ENCODE results near the gene TFPI.
A peak's percentile ranks its signal among the peaks of the same experiment; 100 is the strongest.

Gene TFPI

DNA sequence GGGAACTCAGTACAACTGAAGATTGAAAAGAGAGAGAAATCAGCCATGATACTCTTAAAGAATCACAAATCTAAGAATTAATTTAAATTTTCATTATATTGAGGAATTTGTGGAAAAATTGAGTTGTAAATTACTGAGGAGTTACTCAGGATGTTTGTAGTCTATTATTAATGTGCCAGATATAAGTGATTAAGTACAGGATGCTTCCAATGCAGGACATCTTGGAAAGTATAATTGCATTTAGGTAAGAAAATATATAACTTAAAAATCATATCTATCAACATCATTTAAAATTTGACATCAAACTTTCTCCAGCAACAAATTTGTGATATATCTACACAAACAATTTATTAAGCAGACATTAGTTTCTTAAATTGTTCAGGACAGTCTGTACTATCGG, 107.5 kb downstream of the TFPI start:
- peaks cover 2% of the 10 kb centered on the region for H3K9me3 Mint-ChIP-seq
- no peak for ATAC-seq
- H3K36me3 Mint-ChIP-seq, result no peaks in the 10 kb centered on the region
- no peak overlapping the region for H3K27ac Mint-ChIP-seq
- no peak overlapping the region for H3K4me3 Mint-ChIP-seq
- DNase-seq (ENCODE audit: low spot score in 2 of 2), result no peak
- H3K4me1 Mint-ChIP-seq, result no peaks in the 10 kb centered on the region

DNA sequence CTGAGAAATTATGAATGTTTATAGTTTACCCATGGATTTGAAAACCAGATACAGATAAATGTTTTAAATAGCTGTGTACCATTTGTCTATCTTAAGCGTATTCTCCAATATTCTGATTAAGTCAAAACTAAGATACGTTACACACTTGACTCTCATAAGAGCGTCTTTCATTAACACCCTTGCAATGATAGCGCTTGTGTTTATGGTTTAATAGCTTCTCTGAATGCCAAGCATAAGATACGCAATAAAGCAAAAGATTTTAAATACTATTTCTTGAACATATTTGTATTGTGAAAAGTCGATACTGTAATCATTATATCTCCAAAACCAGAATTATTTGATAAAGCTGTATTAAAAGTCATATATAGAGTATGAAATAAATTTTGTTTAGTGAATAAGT, 109.2 kb downstream of the TFPI start:
- Mint-ChIP-seq H3K4me3 (no peak overlapping the region), H3K9me3 (peaks cover 2% of the 10 kb centered on the region), H3K36me3 (no peaks in the 10 kb centered on the region), H3K27ac (no peak overlapping the region), H3K4me1 (no peaks in the 10 kb centered on the region)
- DNase-seq (ENCODE audit: low spot score in 2 of 2) (no peak), ATAC-seq (no peak)

DNA sequence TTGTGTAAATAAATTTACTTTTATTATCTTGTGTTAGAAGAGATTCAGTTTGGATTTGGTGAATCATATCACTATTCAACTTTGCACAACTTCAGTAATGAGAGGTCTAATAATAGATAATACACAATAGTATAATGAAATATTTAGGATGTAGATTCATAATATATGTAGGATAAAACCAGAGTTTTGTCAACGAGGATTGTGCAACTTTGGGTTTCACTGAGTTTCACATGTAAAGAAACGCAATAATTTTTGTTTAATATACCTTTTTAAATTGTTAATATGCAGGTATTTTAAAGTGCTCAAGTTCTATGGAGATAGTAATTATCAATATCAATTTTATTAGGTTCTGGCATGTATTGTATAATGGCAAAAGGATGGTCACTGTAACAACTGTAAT, 111.5 kb downstream of the TFPI start:
- H3K27ac Mint-ChIP-seq, result no peak overlapping the region
- no peaks in the 10 kb centered on the region for H3K36me3 Mint-ChIP-seq
- peaks cover 5% of the 10 kb centered on the region for H3K9me3 Mint-ChIP-seq
- DNase-seq (ENCODE audit: low spot score in 2 of 2) (no peak), ATAC-seq (no peak)
- H3K4me1 Mint-ChIP-seq, result no peaks in the 10 kb centered on the region
- H3K4me3 Mint-ChIP-seq, result no peak overlapping the region

DNA sequence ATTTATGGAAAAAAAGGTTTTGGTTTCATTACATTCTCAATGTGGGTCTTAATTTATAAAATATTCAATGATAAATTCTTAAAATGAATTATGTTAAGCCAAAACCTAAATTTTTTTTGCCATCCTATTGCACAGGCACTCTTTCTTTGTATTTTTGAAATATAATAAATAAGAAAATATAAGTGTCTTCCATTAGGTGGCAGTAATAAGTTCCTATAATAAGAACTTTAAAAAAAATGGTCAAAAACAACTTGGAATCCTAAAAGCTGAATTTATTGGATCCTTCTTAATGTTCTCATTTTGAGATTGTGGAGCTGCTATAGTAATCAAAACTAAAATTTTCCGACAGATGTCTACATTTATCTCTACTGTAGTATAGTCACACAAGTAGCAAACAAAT, 111.9 kb downstream of the TFPI start:
- no peak for DNase-seq (ENCODE audit: low spot score in 2 of 2)
- no peak overlapping the region for H3K27ac Mint-ChIP-seq
- H3K9me3 Mint-ChIP-seq, result peaks cover 5% of the 10 kb centered on the region
- ATAC-seq, result no peak
- no peaks in the 10 kb centered on the region for H3K36me3 Mint-ChIP-seq
- no peaks in the 10 kb centered on the region for H3K4me1 Mint-ChIP-seq
- H3K4me3 Mint-ChIP-seq, result no peak overlapping the region

DNA sequence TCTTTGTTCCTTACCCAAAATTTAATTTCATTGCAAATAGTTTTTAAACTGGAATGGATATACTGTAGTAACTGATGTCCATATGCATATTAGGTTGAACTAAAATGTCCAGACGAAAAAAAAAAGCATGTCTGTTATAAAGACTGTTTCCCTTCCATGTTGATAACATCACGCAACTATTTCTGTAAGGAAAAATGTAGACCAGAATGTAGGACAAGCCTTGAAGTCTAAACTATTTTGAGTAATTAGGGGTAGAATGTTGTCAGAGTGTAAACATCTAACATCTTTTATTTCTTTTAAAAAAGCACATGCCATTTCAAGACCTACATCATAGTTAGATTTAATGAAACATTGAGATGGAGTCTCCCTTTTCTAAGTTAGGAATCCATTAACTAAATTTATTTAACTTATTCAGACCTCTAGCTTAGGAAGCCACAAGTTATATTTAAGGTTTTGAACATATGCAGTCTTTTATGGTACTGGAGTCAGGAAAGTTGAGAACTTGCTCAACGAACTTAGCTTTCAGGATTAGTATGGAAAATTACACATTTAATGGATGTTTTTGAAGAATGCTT, 114.0 kb downstream of the TFPI start:
- H3K9me3 Mint-ChIP-seq, result peaks cover 8% of the 10 kb centered on the region
- H3K4me1 Mint-ChIP-seq, result no peaks in the 10 kb centered on the region
- ATAC-seq (no peak), DNase-seq (ENCODE audit: low spot score in 2 of 2) (no peak)
- H3K4me3 Mint-ChIP-seq, result no peak overlapping the region
- no peak overlapping the region for H3K27ac Mint-ChIP-seq
- H3K36me3 Mint-ChIP-seq, result no peaks in the 10 kb centered on the region

DNA sequence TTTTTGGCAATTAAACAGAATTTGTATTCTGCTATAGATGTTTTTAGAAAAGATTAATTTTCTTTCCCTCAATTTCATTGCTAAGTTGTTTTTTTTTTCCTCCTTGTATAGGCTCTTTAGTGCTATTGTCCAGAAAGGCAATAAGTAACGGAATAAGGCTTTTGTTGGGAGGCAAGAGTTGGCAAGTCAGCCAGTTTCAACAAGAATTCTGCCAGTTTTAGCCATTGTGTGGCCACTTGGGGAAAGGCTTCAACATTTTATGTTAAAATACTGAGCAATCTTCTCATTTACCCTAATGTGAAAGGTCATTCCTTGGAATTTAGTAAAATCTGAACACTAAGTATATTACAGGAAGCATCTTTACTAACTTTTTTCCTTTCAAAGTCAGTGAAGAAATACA, 115.8 kb downstream of the TFPI start:
- no peak overlapping the region for H3K27ac Mint-ChIP-seq
- no peaks in the 10 kb centered on the region for H3K4me1 Mint-ChIP-seq
- peaks cover 8% of the 10 kb centered on the region for H3K9me3 Mint-ChIP-seq
- no peak overlapping the region for H3K4me3 Mint-ChIP-seq
- H3K36me3 Mint-ChIP-seq, result no peaks in the 10 kb centered on the region
- DNase-seq (ENCODE audit: low spot score in 2 of 2) (no peak), ATAC-seq (no peak)

DNA sequence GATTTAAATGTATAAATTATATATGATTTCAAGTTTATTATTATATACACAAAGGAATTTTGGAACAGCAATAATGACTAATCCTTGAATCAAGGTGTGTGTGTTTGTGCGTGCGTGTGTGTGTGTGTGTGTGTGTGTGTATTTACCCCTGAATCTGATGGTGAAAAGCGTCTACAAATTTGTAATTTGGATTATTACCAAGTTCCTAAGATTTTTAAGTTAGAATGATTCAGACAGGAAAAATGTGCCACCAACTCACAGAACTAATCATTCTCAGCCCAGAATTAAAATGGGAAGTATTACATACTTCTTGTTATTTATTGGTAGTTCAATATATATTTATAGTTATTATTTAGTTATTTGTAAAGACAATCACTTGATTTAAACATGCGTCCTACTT, 118.5 kb downstream of the TFPI start:
- ATAC-seq, result no peak
- Mint-ChIP-seq H3K4me1 (no peaks in the 10 kb centered on the region), H3K27ac (no peak overlapping the region), H3K9me3 (peaks cover 14% of the 10 kb centered on the region), H3K4me3 (no peak overlapping the region), H3K36me3 (no peaks in the 10 kb centered on the region)
- no peak for DNase-seq (ENCODE audit: low spot score in 2 of 2)

DNA sequence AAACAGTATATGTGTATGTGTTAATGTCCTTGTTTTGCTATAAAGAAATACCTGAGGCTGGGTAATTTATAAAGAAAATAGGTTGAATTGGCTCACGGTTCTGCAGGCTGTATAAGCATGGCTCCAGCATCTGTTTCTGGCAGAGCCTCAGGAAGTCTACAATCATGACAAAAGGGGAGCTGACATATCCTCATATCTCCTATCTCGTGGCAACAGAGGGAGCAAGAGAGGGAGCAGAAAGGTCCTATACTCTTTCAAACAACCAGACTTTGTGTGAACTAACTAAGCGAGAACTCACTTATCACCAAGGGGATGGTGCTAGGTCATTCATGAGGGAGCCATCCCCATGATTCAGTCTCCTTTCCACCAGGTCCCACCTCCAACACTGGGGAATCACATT, 119.2 kb downstream of the TFPI start:
- peak; percentile 37 for ATAC-seq
- Mint-ChIP-seq H3K36me3 (no peaks in the 10 kb centered on the region), H3K4me1 (no peaks in the 10 kb centered on the region), H3K4me3 (no peak overlapping the region), H3K9me3 (peaks cover 14% of the 10 kb centered on the region), H3K27ac (no peak overlapping the region)
- no peak for DNase-seq (ENCODE audit: low spot score in 2 of 2)

DNA sequence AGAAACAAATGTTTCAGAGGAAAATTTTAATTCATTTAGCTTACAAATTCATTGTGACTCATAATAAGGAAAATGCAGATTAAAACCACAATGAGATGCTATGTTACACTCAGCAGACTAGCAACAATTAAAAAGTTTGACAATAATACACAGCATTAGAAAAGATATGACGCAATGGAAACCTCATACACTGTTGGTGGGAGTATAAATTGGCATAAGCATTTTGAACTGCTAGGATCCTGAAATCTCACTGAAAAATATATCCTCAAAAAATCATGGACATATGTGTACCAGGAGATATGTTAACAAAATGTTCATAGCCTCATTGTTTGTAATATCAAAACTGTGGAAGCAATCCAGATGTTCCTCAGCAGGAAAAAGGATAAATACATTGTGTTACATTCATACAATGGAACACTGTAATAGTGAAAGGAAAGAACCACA, 119.9 kb downstream of the TFPI start:
- Mint-ChIP-seq H3K9me3 (peaks cover 10% of the 10 kb centered on the region), H3K4me3 (no peak overlapping the region), H3K27ac (no peak overlapping the region), H3K36me3 (no peaks in the 10 kb centered on the region), H3K4me1 (no peaks in the 10 kb centered on the region)
- DNase-seq (ENCODE audit: low spot score in 2 of 2) (no peak), ATAC-seq (no peak)

DNA sequence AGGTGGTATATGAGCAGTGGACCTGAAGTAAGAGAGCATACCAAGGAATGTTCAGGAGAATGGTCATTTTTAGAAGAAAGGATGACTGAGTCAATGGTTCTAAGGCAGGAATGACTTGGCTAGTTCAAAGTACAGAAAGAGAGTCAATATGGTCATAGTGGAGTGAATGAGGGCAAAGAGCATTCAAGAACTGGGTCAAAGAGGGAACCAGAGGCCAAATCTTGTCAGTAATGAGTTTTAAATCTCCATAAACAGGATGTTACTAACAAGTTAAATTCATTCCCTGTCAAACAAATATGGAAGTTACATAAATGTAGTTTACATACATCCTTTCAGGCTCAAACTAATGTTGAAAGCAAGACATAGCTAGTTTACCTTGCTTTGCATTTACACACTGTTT, 122.3 kb downstream of the TFPI start:
- Mint-ChIP-seq H3K36me3 (no peaks in the 10 kb centered on the region), H3K27ac (no peak overlapping the region), H3K9me3 (peaks cover 10% of the 10 kb centered on the region), H3K4me1 (no peaks in the 10 kb centered on the region), H3K4me3 (no peak overlapping the region)
- ATAC-seq, result no peak
- no peak for DNase-seq (ENCODE audit: low spot score in 2 of 2)

DNA sequence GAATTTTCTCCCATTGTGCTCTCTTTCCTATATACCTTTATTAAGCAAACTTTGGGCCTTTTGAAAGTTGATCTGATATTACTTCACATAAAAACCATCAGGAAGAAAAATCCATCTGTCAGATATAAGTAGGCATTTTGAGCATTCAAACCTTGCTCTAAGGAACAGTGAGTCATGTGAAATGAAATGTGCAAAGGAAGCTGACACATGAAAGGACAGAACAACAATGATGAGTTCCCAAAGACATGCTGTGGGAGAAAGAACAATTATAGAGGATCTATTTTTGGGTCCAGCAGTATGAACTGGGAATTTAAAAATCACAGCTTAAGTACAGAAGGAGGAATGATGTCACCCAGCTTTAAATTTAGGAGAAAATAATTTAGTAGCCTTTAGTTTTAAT, 124.2 kb downstream of the TFPI start:
- Mint-ChIP-seq H3K36me3 (no peaks in the 10 kb centered on the region), H3K27ac (no peak overlapping the region), H3K9me3 (peaks cover 9% of the 10 kb centered on the region), H3K4me1 (no peaks in the 10 kb centered on the region), H3K4me3 (no peak overlapping the region)
- ATAC-seq (no peak), DNase-seq (ENCODE audit: low spot score in 2 of 2) (no peak)

DNA sequence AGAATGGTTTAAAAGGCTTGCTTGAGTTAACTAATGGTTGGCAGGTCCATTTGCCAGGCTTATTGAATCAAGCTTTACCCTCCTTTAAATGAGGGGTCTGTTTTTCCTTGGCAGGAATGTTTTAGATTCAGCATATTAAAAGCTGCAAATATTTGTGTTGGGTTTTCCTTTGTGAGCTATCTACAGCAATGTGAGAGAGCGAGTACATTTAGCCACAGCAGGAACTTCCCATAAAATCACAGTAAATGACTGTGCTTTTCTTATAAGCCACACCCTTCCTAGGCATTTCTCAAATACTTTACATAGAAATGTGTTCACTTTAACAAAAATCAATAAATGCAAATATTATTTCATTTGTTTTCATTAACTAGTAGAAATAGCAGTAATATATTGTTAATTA, 130.1 kb downstream of the TFPI start:
- no peak for DNase-seq (ENCODE audit: low spot score in 2 of 2)
- H3K27ac Mint-ChIP-seq, result no peak overlapping the region
- ATAC-seq, result no peak
- H3K4me3 Mint-ChIP-seq, result no peak overlapping the region
- no peaks in the 10 kb centered on the region for H3K36me3 Mint-ChIP-seq
- peaks cover 5% of the 10 kb centered on the region for H3K9me3 Mint-ChIP-seq
- no peaks in the 10 kb centered on the region for H3K4me1 Mint-ChIP-seq

DNA sequence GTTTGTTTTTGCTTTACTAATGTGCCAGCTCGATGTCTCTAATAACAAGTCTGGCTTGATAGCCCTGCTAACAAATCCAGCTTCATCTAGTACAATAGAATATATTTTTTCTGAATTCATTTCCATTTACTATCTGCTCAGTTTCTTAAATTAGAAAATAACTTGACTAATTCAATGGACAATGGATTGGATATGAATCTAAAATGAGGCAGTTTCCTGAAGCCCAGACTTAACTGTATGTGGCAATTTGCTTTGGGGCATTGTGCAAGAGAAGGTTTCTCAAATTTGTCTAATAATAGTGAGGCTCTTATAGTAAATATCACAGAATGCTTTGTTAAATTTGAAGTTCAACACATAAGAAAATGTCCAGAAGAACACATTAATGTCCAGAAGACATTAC, 132.0 kb downstream of the TFPI start:
- Mint-ChIP-seq H3K4me1 (no peaks in the 10 kb centered on the region), H3K4me3 (no peak overlapping the region), H3K27ac (no peak overlapping the region), H3K9me3 (peaks cover 5% of the 10 kb centered on the region), H3K36me3 (no peaks in the 10 kb centered on the region)
- DNase-seq (ENCODE audit: low spot score in 2 of 2) (no peak), ATAC-seq (no peak)

DNA sequence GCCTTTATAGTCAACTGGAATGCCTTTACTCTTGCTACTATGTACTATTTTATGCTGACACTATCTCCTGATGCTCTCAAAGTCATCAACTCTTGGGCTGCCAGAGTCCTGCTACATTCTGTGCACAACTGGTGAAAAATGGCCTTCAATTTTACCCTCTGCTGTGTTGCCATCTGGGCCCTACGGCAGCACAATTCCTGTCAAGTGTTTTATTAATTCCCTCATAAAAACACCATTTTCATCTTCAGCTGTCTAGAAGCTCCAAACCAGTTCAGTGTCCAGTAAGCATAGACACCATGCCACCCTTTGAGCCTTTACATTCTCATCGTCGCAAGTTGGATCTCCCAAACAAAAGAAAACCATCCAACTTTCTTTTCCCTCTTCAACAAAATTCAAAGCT, 132.7 kb downstream of the TFPI start:
- Mint-ChIP-seq H3K27ac (no peak overlapping the region), H3K4me3 (no peak overlapping the region), H3K4me1 (no peaks in the 10 kb centered on the region), H3K36me3 (no peaks in the 10 kb centered on the region), H3K9me3 (peaks cover 2% of the 10 kb centered on the region)
- ATAC-seq (no peak), DNase-seq (ENCODE audit: low spot score in 2 of 2) (no peak)

DNA sequence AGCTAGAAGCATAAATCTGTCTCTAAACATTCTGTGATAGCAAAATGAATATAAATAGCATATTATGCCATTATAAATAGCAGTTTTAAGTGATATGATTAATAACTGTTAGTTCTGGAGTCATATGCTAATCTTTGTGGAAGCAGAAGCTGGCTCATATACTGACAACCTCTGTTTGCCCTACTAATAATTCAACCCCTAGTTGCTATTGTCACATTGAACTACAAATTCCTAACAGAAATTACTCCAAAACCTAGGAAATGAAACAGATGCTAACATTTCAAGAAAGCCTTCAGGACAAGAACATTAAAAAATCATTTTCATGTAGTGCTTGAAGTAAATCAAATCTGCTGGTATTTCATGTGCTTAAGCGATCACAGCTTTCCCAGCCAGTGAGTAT, 134.4 kb downstream of the TFPI start:
- H3K9me3 Mint-ChIP-seq, result peaks cover 2% of the 10 kb centered on the region
- H3K36me3 Mint-ChIP-seq, result no peaks in the 10 kb centered on the region
- no peak overlapping the region for H3K4me3 Mint-ChIP-seq
- DNase-seq (ENCODE audit: low spot score in 2 of 2) (no peak), ATAC-seq (no peak)
- H3K27ac Mint-ChIP-seq, result no peak overlapping the region
- H3K4me1 Mint-ChIP-seq, result no peaks in the 10 kb centered on the region

DNA sequence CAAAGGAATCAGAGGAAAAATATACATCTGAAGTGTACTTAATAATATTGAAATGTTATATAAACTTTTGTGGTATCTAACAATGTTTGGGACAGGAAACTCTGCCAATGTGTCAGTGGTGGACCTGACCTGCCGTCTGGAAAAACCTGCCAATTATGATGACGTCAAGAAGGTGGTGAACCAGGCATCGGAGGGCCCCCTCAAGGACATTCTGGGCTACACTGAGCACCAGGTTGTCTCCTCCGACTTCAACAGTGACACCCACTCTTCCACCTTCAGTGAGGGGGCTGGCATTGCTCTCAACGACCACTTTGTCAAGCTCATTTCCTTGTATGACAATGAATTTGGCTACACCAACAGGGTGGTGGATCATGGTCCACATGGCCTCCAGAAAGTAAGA, 138.8 kb downstream of the TFPI start:
- peaks cover 12% of the 10 kb centered on the region for H3K9me3 Mint-ChIP-seq
- no peak overlapping the region for H3K4me3 Mint-ChIP-seq
- no peak overlapping the region for H3K27ac Mint-ChIP-seq

More for the DNA sequence above, 138.8 kb downstream of the TFPI start:
- Mint-ChIP-seq H3K4me1 (no peaks in the 10 kb centered on the region), H3K36me3 (no peaks in the 10 kb centered on the region)
- no peak for DNase-seq (ENCODE audit: low spot score in 2 of 2)
- ATAC-seq, result no peak

Data from stimulated activated effector memory CD8-positive, alpha-beta T cell treated with anti-CD3 and anti-CD28 coated beads, Interleukin-12 subunit alpha, Interleukin-12 subunit beta, amount 100 ng/mL, for 72 hours (primary cell).